Measurements from ENCODE around the gene TSKS.
"Not testable (repeated sequence)": the region's sequence is repeated elsewhere in the genome, so short reads cannot be mapped to it uniquely, and the experiment has no call there.

The TSKS gene

GRCh38 chr19:49739933-49740332 lies 23.2 kb downstream of the TSKS start:
- Mint-ChIP-seq H3K27me3 (ENCODE audit: low read depth) (no peaks in the 10 kb centered on the region), H3K9me3 (no peaks in the 10 kb centered on the region), H3K4me3 (no peak overlapping the region), H3K4me1 (ENCODE audit: low read depth) (peaks cover 2% of the 10 kb centered on the region), H3K27ac (no peak overlapping the region), H3K36me3 (ENCODE audit: low read depth) (no peaks in the 10 kb centered on the region)
- no peak for DNase-seq (ENCODE audit: low spot score)

- Mint-ChIP-seq H3K27ac (no peak overlapping the region), H3K9me3 (no peaks in the 10 kb centered on the region), H3K4me1 (ENCODE audit: low read depth) (peaks cover 2% of the 10 kb centered on the region), H3K27me3 (ENCODE audit: low read depth) (no peaks in the 10 kb centered on the region), H3K36me3 (ENCODE audit: low read depth) (no peaks in the 10 kb centered on the region), H3K4me3 (no peak overlapping the region)
- no peak for DNase-seq (ENCODE audit: low spot score)
These were observed 24.0 kb downstream of the TSKS start for GRCh38 chr19:49739098-49739497.

- Mint-ChIP-seq H3K27ac (no peak overlapping the region), H3K27me3 (ENCODE audit: low read depth) (no peaks in the 10 kb centered on the region), H3K4me1 (ENCODE audit: low read depth) (peaks cover 2% of the 10 kb centered on the region), H3K4me3 (no peak overlapping the region), H3K9me3 (no peaks in the 10 kb centered on the region), H3K36me3 (ENCODE audit: low read depth) (no peaks in the 10 kb centered on the region)
- no peak for DNase-seq (ENCODE audit: low spot score)
These were observed 24.8 kb downstream of the TSKS start for GRCh38 chr19:49738268-49738667.

GRCh38 chr19:49730166-49730565 lies 32.9 kb downstream of the TSKS start:
- H3K36me3 Mint-ChIP-seq (ENCODE audit: low read depth) = no peaks in the 10 kb centered on the region
- no peaks in the 10 kb centered on the region for H3K9me3 Mint-ChIP-seq

GRCh38 chr19:49727217-49728030 lies 35.7 kb downstream of the TSKS start:
- Mint-ChIP-seq H3K27me3 (ENCODE audit: low read depth) (no peaks in the 10 kb centered on the region), H3K27ac (no peak overlapping the region), H3K36me3 (ENCODE audit: low read depth) (no peaks in the 10 kb centered on the region), H3K9me3 (no peaks in the 10 kb centered on the region), H3K4me1 (ENCODE audit: low read depth) (peaks cover 2% of the 10 kb centered on the region), H3K4me3 (no peak overlapping the region)
- no peak for DNase-seq (ENCODE audit: low spot score)

More at GRCh38 chr19:49730166-49730565, 32.9 kb downstream of the TSKS start:
- H3K27ac Mint-ChIP-seq = no peak overlapping the region
- H3K27me3 Mint-ChIP-seq (ENCODE audit: low read depth) = no peaks in the 10 kb centered on the region
- H3K4me1 Mint-ChIP-seq (ENCODE audit: low read depth) = peaks cover 2% of the 10 kb centered on the region
- H3K4me3 Mint-ChIP-seq = no peak overlapping the region
- no peak for DNase-seq (ENCODE audit: low spot score)

GRCh38 chr19:49719420-49719819 lies 43.7 kb downstream of the TSKS start:
- not testable (repeated sequence) for H3K27me3 Mint-ChIP-seq (ENCODE audit: low read depth); H3K9me3 Mint-ChIP-seq; H3K36me3 Mint-ChIP-seq (ENCODE audit: low read depth); DNase-seq (ENCODE audit: low spot score); H3K4me3 Mint-ChIP-seq; H3K27ac Mint-ChIP-seq; H3K4me1 Mint-ChIP-seq (ENCODE audit: low read depth)

GRCh38 chr19:49718991-49719390 lies 44.1 kb downstream of the TSKS start:
- Mint-ChIP-seq H3K4me1 (ENCODE audit: low read depth) (peaks cover 9% of the 10 kb centered on the region), H3K27ac (no peak overlapping the region), H3K4me3 (no peak overlapping the region)

GRCh38 chr19:49718511-49718910 lies 44.6 kb downstream of the TSKS start:
- peaks cover 5% of the 10 kb centered on the region for H3K36me3 Mint-ChIP-seq (ENCODE audit: low read depth)
- no peak for DNase-seq (ENCODE audit: low spot score)
- peak overlapping the region; percentile 86 for H3K4me3 Mint-ChIP-seq
- H3K9me3 Mint-ChIP-seq = no peaks in the 10 kb centered on the region
- H3K27me3 Mint-ChIP-seq (ENCODE audit: low read depth) = no peaks in the 10 kb centered on the region
- H3K4me1 Mint-ChIP-seq (ENCODE audit: low read depth) = peaks cover 9% of the 10 kb centered on the region
- no peak overlapping the region for H3K27ac Mint-ChIP-seq

More at GRCh38 chr19:49718991-49719390, 44.1 kb downstream of the TSKS start:
- no peaks in the 10 kb centered on the region for H3K9me3 Mint-ChIP-seq
- H3K36me3 Mint-ChIP-seq (ENCODE audit: low read depth) = peaks cover 5% of the 10 kb centered on the region
- H3K27me3 Mint-ChIP-seq (ENCODE audit: low read depth) = no peaks in the 10 kb centered on the region
- DNase-seq (ENCODE audit: low spot score) = no peak

GRCh38 chr19:49716154-49716553 lies 47.0 kb downstream of the TSKS start:
- peaks cover 5% of the 10 kb centered on the region for H3K36me3 Mint-ChIP-seq (ENCODE audit: low read depth)
- no peak overlapping the region for H3K4me3 Mint-ChIP-seq
- DNase-seq (ENCODE audit: low spot score) = no peak
- peaks cover 10% of the 10 kb centered on the region for H3K4me1 Mint-ChIP-seq (ENCODE audit: low read depth)
- no peaks in the 10 kb centered on the region for H3K27me3 Mint-ChIP-seq (ENCODE audit: low read depth)
- H3K9me3 Mint-ChIP-seq = no peaks in the 10 kb centered on the region
- peak overlapping the region; percentile 41 for H3K27ac Mint-ChIP-seq

GRCh38 chr19:49713236-49713845 lies 49.8 kb downstream of the TSKS start:
- no peak overlapping the region for H3K27ac Mint-ChIP-seq
- H3K9me3 Mint-ChIP-seq = no peaks in the 10 kb centered on the region
- no peak for DNase-seq (ENCODE audit: low spot score)
- H3K36me3 Mint-ChIP-seq (ENCODE audit: low read depth) = peaks cover 5% of the 10 kb centered on the region
- no peaks in the 10 kb centered on the region for H3K27me3 Mint-ChIP-seq (ENCODE audit: low read depth)
- no peak overlapping the region for H3K4me3 Mint-ChIP-seq
- peaks cover 10% of the 10 kb centered on the region for H3K4me1 Mint-ChIP-seq (ENCODE audit: low read depth)

GRCh38 chr19:49712397-49712859 lies 50.7 kb downstream of the TSKS start:
- Mint-ChIP-seq H3K27me3 (ENCODE audit: low read depth) (no peaks in the 10 kb centered on the region), H3K9me3 (no peaks in the 10 kb centered on the region), H3K4me1 (ENCODE audit: low read depth) (peaks cover 7% of the 10 kb centered on the region), H3K36me3 (ENCODE audit: low read depth) (peaks cover 2% of the 10 kb centered on the region), H3K27ac (no peak overlapping the region), H3K4me3 (no peak overlapping the region)
- DNase-seq (ENCODE audit: low spot score) = no peak

- Mint-ChIP-seq H3K4me3 (no peak overlapping the region), H3K9me3 (no peaks in the 10 kb centered on the region), H3K36me3 (ENCODE audit: low read depth) (no peaks in the 10 kb centered on the region), H3K4me1 (ENCODE audit: low read depth) (peaks cover 1% of the 10 kb centered on the region), H3K27ac (no peak overlapping the region), H3K27me3 (ENCODE audit: low read depth) (no peaks in the 10 kb centered on the region)
- no peak for DNase-seq (ENCODE audit: low spot score)
These were observed 52.6 kb downstream of the TSKS start for GRCh38 chr19:49710372-49710951.

- no peak overlapping the region for H3K27ac Mint-ChIP-seq
- DNase-seq (ENCODE audit: low spot score) = no peak
- H3K27me3 Mint-ChIP-seq (ENCODE audit: low read depth) = no peaks in the 10 kb centered on the region
- no peaks in the 10 kb centered on the region for H3K9me3 Mint-ChIP-seq
- no peaks in the 10 kb centered on the region for H3K4me1 Mint-ChIP-seq (ENCODE audit: low read depth)
- no peak overlapping the region for H3K4me3 Mint-ChIP-seq
- no peaks in the 10 kb centered on the region for H3K36me3 Mint-ChIP-seq (ENCODE audit: low read depth)
These were observed 57.2 kb downstream of the TSKS start for GRCh38 chr19:49705919-49706318.

GRCh38 chr19:49704888-49705642 lies 58.0 kb downstream of the TSKS start:
- H3K27me3 Mint-ChIP-seq (ENCODE audit: low read depth) = no peaks in the 10 kb centered on the region
- no peak for DNase-seq (ENCODE audit: low spot score)
- no peaks in the 10 kb centered on the region for H3K9me3 Mint-ChIP-seq
- H3K36me3 Mint-ChIP-seq (ENCODE audit: low read depth) = no peaks in the 10 kb centered on the region
- H3K27ac Mint-ChIP-seq = no peak overlapping the region
- H3K4me3 Mint-ChIP-seq = no peak overlapping the region
- H3K4me1 Mint-ChIP-seq (ENCODE audit: low read depth) = no peaks in the 10 kb centered on the region
